BE2C (cell line): ENCODE data around the gene MALAT1.

Source experiments
- DNase-seq: peaks from one replicate; pipeline ENCODE4 v3.0.0-alpha.2; 2020
- H3K27me3 ChIP-seq: fragments of 250-450 bp; sonication (Bioruptor Pico); 2 replicates; pipeline ENCODE4 v1.5.1; 2020; ENCODE audit warnings: mild to moderate bottlenecking
- H3K36me3 ChIP-seq: fragments of 250-450 bp; sonication (Bioruptor Pico); 2 replicates; pipeline ENCODE4 v1.5.1; 2020; ENCODE audit warnings: mild to moderate bottlenecking
- H3K4me1 ChIP-seq: fragments of 250-450 bp; sonication (Bioruptor Pico); 2 replicates; pipeline ENCODE4 v1.5.1; 2020
- H3K4me3 ChIP-seq: 2 replicates; pipeline ENCODE4 v1.5.1; 2011; ENCODE audit warnings: low read depth, low read length
- H3K9me3 ChIP-seq: fragments of 250-450 bp; sonication (Bioruptor Pico); 2 replicates; pipeline ENCODE4 v1.5.1; 2020
- TF ChIP-seq, protein P1 (sequence below): IDR thresholded peaks from 2 replicates; pipeline ENCODE4 v1.5.1; 2012; ENCODE audit warnings: mild to moderate bottlenecking, low read depth, low read length

MALAT1 gene

DNA sequence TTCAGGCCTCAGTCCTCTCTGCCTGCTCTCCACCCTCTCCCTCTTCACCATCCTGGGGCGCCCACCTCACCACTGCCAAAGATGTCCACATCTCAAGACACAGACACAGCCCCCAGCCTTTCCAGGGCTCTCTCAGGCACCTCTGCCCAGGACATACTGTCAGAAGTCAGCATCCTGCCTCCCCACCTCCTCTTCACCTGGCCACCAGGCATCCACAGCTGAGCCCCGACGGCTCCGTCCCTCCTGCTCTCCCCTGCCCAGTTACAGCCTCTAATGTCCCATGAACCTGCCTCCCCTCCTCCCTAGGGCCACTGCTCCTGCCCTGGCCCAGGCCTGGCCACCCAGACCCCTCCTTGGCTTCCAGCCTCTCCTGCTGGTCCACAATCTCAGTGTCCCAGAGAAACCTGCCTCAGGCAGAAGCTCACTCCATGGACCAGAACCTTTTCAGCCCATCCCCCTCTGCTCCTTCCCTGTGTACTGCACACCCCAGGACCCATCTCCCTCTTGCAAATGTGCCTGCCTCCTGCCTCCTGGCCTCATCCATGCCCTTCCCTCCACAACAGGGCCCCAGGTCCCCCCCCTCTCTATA, 56.1 kb downstream of the MALAT1 start:
- H3K4me3 ChIP-seq: no peak overlapping the region
- H3K9me3 ChIP-seq: no peaks in the 10 kb centered on the region
- H3K36me3 ChIP-seq: no peaks in the 10 kb centered on the region; the same call in 1 of the 2 replicates
- no peaks in the 10 kb centered on the region for H3K27me3 ChIP-seq
- DNase-seq: no peak
- TF ChIP-seq, protein P1, sequence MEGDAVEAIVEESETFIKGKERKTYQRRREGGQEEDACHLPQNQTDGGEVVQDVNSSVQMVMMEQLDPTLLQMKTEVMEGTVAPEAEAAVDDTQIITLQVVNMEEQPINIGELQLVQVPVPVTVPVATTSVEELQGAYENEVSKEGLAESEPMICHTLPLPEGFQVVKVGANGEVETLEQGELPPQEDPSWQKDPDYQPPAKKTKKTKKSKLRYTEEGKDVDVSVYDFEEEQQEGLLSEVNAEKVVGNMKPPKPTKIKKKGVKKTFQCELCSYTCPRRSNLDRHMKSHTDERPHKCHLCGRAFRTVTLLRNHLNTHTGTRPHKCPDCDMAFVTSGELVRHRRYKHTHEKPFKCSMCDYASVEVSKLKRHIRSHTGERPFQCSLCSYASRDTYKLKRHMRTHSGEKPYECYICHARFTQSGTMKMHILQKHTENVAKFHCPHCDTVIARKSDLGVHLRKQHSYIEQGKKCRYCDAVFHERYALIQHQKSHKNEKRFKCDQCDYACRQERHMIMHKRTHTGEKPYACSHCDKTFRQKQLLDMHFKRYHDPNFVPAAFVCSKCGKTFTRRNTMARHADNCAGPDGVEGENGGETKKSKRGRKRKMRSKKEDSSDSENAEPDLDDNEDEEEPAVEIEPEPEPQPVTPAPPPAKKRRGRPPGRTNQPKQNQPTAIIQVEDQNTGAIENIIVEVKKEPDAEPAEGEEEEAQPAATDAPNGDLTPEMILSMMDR: no peak
- H3K4me1 ChIP-seq: peaks cover 11% of the 10 kb centered on the region

DNA sequence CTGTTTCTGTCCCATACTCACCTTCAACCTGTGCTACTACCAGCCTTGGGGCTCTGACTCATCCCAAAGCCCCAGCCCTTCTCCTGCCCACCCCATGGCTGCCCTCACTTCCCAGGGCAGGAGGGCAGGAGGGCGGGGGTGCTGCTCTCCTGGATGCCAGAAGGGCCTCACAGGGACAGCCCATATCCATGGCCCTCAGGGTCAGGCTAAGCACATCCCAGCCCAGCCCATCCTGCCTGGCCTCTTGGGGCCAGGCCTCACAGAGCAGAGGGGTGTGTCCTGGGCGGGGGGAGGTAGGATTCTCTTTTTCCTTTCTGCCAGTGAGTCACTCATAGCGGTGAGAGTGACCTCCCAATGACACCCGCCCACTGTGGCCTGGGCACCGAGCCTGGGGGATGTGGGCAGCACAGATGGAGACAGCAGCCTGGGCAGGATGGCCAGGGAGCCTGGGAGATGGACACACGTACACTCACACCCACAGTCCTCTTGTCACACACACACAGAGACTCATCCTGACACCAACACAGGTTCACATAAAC, 56.9 kb downstream of the MALAT1 start:
- Histone ChIP-seq H3K27me3 (no peaks in the 10 kb centered on the region), H3K4me1 (peaks cover 16% of the 10 kb centered on the region), H3K36me3 (no peaks in the 10 kb centered on the region; the same call in 1 of the 2 replicates), H3K4me3 (no peak overlapping the region), H3K9me3 (no peaks in the 10 kb centered on the region)
- no peak for DNase-seq
- TF ChIP-seq, protein P1: no peak
